Muscle layer of duodenum (tissue), 2 donors: Measurements from ENCODE around the gene CSK.
A peak's percentile ranks its signal among the peaks of the same experiment; 100 is the strongest.

ENCODE experiments used
- H3K27ac ChIP-seq: one replicate; pipeline ENCODE4 v1.7.0; 2013; ENCODE audit warnings: mild to moderate bottlenecking, low read length
- H3K27me3 ChIP-seq: one replicate; pipeline ENCODE4 v1.7.0; 2013; ENCODE audit warnings: low read depth, mild to moderate bottlenecking, control low read depth, low read length
- H3K36me3 ChIP-seq, 2 donors: one replicate each; pipeline ENCODE4 v1.7.0; 2013; ENCODE audit warnings: low read length in 2 of 2, control low read depth in 1 of 2, mild to moderate bottlenecking in 1 of 2; ENCODE audit not compliant: insufficient read depth in 2 of 2, control insufficient read depth in 1 of 2
- H3K4me1 ChIP-seq, 2 donors: one replicate each; pipeline ENCODE4 v1.7.0; 2013; ENCODE audit warnings: low read length in 2 of 2, mild to moderate bottlenecking in 2 of 2, control low read depth in 1 of 2, moderate library complexity in 1 of 2; ENCODE audit not compliant: insufficient read depth in 2 of 2, control insufficient read depth in 1 of 2
- H3K4me3 ChIP-seq, 2 donors: one replicate each; pipeline ENCODE4 v1.7.0; 2013; ENCODE audit warnings: low read length in 2 of 2, low read depth in 1 of 2, mild to moderate bottlenecking in 1 of 2
- H3K9me3 ChIP-seq, 2 donors: one replicate each; pipeline ENCODE4 v1.7.0; 2013; ENCODE audit warnings: low read length in 2 of 2, control low read depth in 1 of 2, mild to moderate bottlenecking in 1 of 2; ENCODE audit not compliant: control insufficient read depth in 1 of 2
- donor health status: healthy.

CSK gene

GRCh38 chr15:74842581-74843444, 60.9 kb downstream of the CSK start, which contains the start of gene ULK3:
TSS of gene ULK3 (minus strand) at chr15:74843156. CDS start at chr15:74843105, 51 bp downstream.
- Histone ChIP-seq H3K36me3 (peaks cover 19 to 40% of the 10 kb centered on the region in 2 donors), H3K27ac (peak within 1 kb of the TSS; percentile 69), H3K9me3 (no peaks in the 10 kb centered on the region), H3K4me1 (peaks cover 14 to 19% of the 10 kb centered on the region in 2 donors), H3K27me3 (no peaks in the 10 kb centered on the region), H3K4me3 (peak within 1 kb of the TSS; percentile 87 to 92)

GRCh38 chr15:74843445-74843828, 61.6 kb downstream of the CSK start:
- peak overlapping the region; percentile 39 to 92 for H3K4me3 ChIP-seq
- no peaks in the 10 kb centered on the region for H3K27me3 ChIP-seq
- H3K4me1 ChIP-seq = peaks cover 14 to 19% of the 10 kb centered on the region in 2 donors
- no peaks in the 10 kb centered on the region for H3K9me3 ChIP-seq
- peak overlapping the region; percentile 69 for H3K27ac ChIP-seq
- H3K36me3 ChIP-seq = peaks cover 24 to 45% of the 10 kb centered on the region in 2 donors

GRCh38 chr15:74843891-74844299, 62.0 kb downstream of the CSK start:
- Histone ChIP-seq H3K27ac (peak overlapping the region; percentile 69), H3K4me3 (peak overlapping the region; percentile 39 to 92), H3K27me3 (no peaks in the 10 kb centered on the region), H3K36me3 (peaks cover 26 to 45% of the 10 kb centered on the region in 2 donors), H3K9me3 (no peaks in the 10 kb centered on the region), H3K4me1 (peaks cover 14 to 19% of the 10 kb centered on the region in 2 donors)

GRCh38 chr15:74844319-74845207, 62.7 kb downstream of the CSK start:
- Histone ChIP-seq H3K4me3 (no peak overlapping the region), H3K36me3 (peaks cover 26 to 39% of the 10 kb centered on the region in 2 donors), H3K4me1 (peaks cover 14 to 19% of the 10 kb centered on the region in 2 donors), H3K9me3 (no peaks in the 10 kb centered on the region), H3K27me3 (no peaks in the 10 kb centered on the region), H3K27ac (no peak overlapping the region)

GRCh38 chr15:74845208-74845568, 63.3 kb downstream of the CSK start:
- Histone ChIP-seq H3K27ac (no peak overlapping the region), H3K4me1 (peaks cover 14 to 19% of the 10 kb centered on the region in 2 donors), H3K36me3 (peaks cover 26 to 44% of the 10 kb centered on the region in 2 donors)

GRCh38 chr15:74845581-74845980, 63.7 kb downstream of the CSK start:
- Histone ChIP-seq H3K27me3 (no peaks in the 10 kb centered on the region), H3K9me3 (no peaks in the 10 kb centered on the region), H3K36me3 (peaks cover 30 to 48% of the 10 kb centered on the region in 2 donors), H3K27ac (no peak overlapping the region), H3K4me3 (no peak overlapping the region), H3K4me1 (peaks cover 14 to 19% of the 10 kb centered on the region in 2 donors)

More at GRCh38 chr15:74845208-74845568, 63.3 kb downstream of the CSK start:
- Histone ChIP-seq H3K27me3 (no peaks in the 10 kb centered on the region), H3K4me3 (no peak overlapping the region), H3K9me3 (no peaks in the 10 kb centered on the region)

- Histone ChIP-seq H3K9me3 (no peaks in the 10 kb centered on the region), H3K4me3 (no peak overlapping the region), H3K27me3 (no peaks in the 10 kb centered on the region), H3K4me1 (peaks cover 6 to 7% of the 10 kb centered on the region in 2 donors), H3K36me3 (peaks cover 49 to 66% of the 10 kb centered on the region in 2 donors), H3K27ac (no peak overlapping the region)
Measured at GRCh38 chr15:74847432-74847831, 65.6 kb downstream of the CSK start.

GRCh38 chr15:74850393-74850792, 68.5 kb downstream of the CSK start:
- H3K9me3 ChIP-seq = no peaks in the 10 kb centered on the region
- H3K4me3 ChIP-seq = no peak overlapping the region
- no peaks in the 10 kb centered on the region for H3K4me1 ChIP-seq
- no peak overlapping the region for H3K27ac ChIP-seq
- H3K36me3 ChIP-seq = peaks cover 54 to 72% of the 10 kb centered on the region in 2 donors
- H3K27me3 ChIP-seq = no peaks in the 10 kb centered on the region

- H3K4me1 ChIP-seq = peaks cover 0 to 1% of the 10 kb centered on the region in 2 donors
- H3K36me3 ChIP-seq = peaks cover 54 to 67% of the 10 kb centered on the region in 2 donors
- H3K4me3 ChIP-seq = no peak overlapping the region
- H3K27ac ChIP-seq = no peak overlapping the region
- no peaks in the 10 kb centered on the region for H3K9me3 ChIP-seq
- no peaks in the 10 kb centered on the region for H3K27me3 ChIP-seq
Measured at GRCh38 chr15:74851960-74852359, 70.1 kb downstream of the CSK start.
